ENCODE measurements around the gene UBE2Z.

DNA sequence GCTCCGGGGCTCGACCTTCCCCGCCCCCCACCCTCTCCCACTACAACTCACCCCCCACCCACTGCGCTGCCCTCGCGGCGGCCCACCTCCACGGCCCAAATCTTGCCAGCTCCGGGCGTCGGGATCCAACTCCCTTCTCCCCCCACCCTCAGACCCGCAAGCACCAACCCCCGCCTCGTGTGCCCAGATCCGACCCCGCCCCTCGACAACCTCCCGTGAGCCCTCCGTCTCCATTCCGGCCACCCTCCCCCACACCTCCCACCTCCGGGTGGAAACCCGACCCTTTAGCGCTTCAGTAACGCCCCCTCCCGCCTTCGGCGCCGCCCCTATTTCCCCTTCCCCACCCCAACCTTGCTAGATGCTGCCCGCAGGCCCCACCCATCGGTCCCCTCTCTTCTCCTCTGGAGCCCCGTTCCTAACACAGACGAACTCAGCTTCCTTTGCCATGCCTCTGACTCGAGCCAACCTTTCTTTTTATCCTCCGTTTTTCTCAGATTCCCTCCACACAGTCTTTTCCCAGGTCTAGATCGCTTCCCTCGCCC lies 717 bp downstream of the UBE2Z start:
- TF ChIP-seq, protein P1, sequence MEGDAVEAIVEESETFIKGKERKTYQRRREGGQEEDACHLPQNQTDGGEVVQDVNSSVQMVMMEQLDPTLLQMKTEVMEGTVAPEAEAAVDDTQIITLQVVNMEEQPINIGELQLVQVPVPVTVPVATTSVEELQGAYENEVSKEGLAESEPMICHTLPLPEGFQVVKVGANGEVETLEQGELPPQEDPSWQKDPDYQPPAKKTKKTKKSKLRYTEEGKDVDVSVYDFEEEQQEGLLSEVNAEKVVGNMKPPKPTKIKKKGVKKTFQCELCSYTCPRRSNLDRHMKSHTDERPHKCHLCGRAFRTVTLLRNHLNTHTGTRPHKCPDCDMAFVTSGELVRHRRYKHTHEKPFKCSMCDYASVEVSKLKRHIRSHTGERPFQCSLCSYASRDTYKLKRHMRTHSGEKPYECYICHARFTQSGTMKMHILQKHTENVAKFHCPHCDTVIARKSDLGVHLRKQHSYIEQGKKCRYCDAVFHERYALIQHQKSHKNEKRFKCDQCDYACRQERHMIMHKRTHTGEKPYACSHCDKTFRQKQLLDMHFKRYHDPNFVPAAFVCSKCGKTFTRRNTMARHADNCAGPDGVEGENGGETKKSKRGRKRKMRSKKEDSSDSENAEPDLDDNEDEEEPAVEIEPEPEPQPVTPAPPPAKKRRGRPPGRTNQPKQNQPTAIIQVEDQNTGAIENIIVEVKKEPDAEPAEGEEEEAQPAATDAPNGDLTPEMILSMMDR (IDR thresholded peaks at IDR 0.05; ENCODE audit: insufficient read depth, low read length) = no peak
- TF ChIP-seq POLR2AphosphoS5 (IDR thresholded peaks at IDR 0.05; ENCODE audit: low read depth) = no peak
- no peak for TF ChIP-seq REST (IDR thresholded peaks at IDR 0.05; ENCODE audit: insufficient replicate concordance, low read depth)
- no peak for TF ChIP-seq GABPA (IDR thresholded peaks at IDR 0.05; ENCODE audit: low read depth)
